ENCODE results near the gene TEC. TPM values are rescaled to one million over a fixed set of nuclear protein-coding genes. Genes with fewer than 3 reads are reported as not detected.

TEC gene
- total and polyA plus RNA-seq, 2 of the 8 experiments (the other 6 are each of a cell fraction or from before 2014, with no cell fraction given) = 0.73 to 1.8 TPM

DNA sequence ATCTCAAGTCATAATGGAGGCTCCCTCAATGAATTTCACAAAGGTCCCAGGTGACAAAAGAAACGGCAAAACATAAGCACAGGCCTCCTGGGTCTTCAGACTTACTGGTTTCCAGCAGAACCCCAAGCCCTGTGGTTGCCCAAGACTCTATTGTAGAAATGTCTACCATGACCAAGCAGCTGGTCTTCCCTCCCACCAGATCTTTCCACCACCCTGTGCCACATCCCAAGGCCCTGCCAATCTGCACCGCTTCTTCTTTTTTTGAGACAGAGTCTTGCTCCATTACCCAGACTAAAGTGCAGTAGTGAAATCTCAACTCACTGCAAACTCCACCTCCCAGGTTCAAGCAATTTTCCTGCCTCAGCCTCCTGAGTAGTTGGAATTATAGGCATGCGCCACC is 112.4 kb downstream of the TEC start (continued):
- TF ChIP-seq CHD7 (IDR thresholded peaks at IDR 0.05; ENCODE audit: insufficient replicate concordance, low read length) (no peak), POU5F1 (IDR thresholded peaks at IDR 0.05; ENCODE audit: low read depth, low read length) (no peak), SP4 (IDR thresholded peaks at IDR 0.05; ENCODE audit: low read length) (no peak), CBX5 (IDR thresholded peaks at IDR 0.05; ENCODE audit: low read depth, low read length) (no peak), MAFK (IDR thresholded peaks at IDR 0.05; ENCODE audit: low read depth, low read length) (no peak), NRF1 (IDR thresholded peaks at IDR 0.05; ENCODE audit: low read depth, low read length) (no peak), CHD1 (IDR thresholded peaks at IDR 0.05; ENCODE audit: low read depth, low read length) (no peak), SIN3A (conservative IDR thresholded peaks at IDR 0.05 in 1 of 2, IDR thresholded peaks at IDR 0.05 in 1 of 2; ENCODE audit: low read depth in 1 of 2, low read length in 2 of 2) (no peak), GTF2F1 (IDR thresholded peaks at IDR 0.05; ENCODE audit: borderline replicate concordance, low read depth, low read length) (no peak), KDM1A (IDR thresholded peaks at IDR 0.05; ENCODE audit: borderline replicate concordance, low read length) (no peak)
- TF ChIP-seq, protein P1, sequence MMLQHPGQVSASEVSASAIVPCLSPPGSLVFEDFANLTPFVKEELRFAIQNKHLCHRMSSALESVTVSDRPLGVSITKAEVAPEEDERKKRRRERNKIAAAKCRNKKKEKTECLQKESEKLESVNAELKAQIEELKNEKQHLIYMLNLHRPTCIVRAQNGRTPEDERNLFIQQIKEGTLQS (IDR thresholded peaks at IDR 0.05; ENCODE audit: insufficient read depth, low read depth, low read length) = no peak

Measured in H1 (cell line).